DOHH2 (cell line): Measurements from ENCODE around the gene CYB5RL.

Experiments used
- EZH2phosphoT487 ChIP-seq: fragments of 200-600 bp; sonication (generic); IDR thresholded peaks from 2 replicates; pipeline ENCODE4 v1.6.1; 2017; ENCODE audit warnings: borderline replicate concordance, mild to moderate bottlenecking, antibody characterized with exemption, low read length, moderate library complexity, mixed read lengths
- TF ChIP-seq, protein P1 (sequence below): fragments of 200-600 bp; sonication (generic); IDR thresholded peaks from one replicate; pipeline ENCODE4 v1.5.1; 2014; ENCODE audit warnings: antibody characterized with exemption, mild to moderate bottlenecking, low read depth, low read length; ENCODE audit not compliant: poor library complexity, severe bottlenecking

GRCh38 chr1:54186056-54186455, 13.8 kb downstream of the CYB5RL start:
- TF ChIP-seq, protein P1, sequence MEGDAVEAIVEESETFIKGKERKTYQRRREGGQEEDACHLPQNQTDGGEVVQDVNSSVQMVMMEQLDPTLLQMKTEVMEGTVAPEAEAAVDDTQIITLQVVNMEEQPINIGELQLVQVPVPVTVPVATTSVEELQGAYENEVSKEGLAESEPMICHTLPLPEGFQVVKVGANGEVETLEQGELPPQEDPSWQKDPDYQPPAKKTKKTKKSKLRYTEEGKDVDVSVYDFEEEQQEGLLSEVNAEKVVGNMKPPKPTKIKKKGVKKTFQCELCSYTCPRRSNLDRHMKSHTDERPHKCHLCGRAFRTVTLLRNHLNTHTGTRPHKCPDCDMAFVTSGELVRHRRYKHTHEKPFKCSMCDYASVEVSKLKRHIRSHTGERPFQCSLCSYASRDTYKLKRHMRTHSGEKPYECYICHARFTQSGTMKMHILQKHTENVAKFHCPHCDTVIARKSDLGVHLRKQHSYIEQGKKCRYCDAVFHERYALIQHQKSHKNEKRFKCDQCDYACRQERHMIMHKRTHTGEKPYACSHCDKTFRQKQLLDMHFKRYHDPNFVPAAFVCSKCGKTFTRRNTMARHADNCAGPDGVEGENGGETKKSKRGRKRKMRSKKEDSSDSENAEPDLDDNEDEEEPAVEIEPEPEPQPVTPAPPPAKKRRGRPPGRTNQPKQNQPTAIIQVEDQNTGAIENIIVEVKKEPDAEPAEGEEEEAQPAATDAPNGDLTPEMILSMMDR, result no peak
- no peak for TF ChIP-seq EZH2phosphoT487
